Stimulated activated CD4-positive, alpha-beta T cell treated with anti-CD3 and anti-CD28 coated beads, TNF-alpha, amount 100 ng/mL, for 1 hour (primary cell): ENCODE results near the gene EDN1.
"Not testable (repeated sequence)": the region's sequence is repeated elsewhere in the genome, so short reads cannot be mapped to it uniquely, and the experiment has no call there.

ENCODE experiments used
- DNase-seq, 3 donors: peaks; one replicate each; pipeline ENCODE4 v3.0.0-alpha.2; 2020; ENCODE audit warnings: low read depth in 3 of 3, low spot score in 1 of 3

EDN1 gene

DNA sequence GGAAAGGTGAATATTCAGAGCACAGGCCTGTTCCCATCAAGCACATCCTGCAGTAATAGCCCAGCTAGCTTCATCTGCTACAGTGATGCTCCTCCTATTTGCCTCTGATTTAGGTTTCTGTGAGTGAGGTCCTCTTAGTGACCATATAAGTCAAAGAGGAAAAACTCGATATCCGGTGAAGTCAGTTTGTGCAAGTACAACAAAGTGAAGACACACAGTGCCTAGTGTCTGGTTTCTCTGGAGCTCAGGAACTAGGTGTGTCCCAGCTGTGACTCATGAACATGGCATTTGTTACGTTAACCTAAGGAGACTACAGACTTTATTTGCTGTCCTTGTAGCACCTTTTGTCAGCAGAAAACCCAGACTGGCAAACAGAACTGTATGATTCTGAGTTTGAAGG is 33.9 kb downstream of the EDN1 start:
- DNase-seq: no peak

DNA sequence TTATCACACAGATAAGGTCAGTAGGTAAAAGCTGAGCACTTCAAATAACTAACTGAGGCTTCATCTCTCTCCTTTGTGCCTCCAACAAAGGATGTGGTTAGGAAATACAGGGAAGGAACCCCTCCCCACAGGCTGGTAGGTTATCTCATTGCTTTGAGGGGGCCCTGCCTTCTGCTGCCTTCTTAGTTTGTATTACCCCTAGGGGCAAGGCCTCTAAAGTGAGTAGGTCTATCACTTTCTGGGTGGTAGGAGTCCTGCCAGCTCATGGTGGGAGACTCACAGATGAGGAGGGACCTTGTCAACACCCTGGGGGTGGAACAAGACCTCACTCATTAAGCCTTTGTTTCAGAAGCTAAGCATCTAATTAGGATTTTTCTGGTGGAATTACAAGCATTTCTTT is 34.6 kb downstream of the EDN1 start:
- DNase-seq: no peak

DNA sequence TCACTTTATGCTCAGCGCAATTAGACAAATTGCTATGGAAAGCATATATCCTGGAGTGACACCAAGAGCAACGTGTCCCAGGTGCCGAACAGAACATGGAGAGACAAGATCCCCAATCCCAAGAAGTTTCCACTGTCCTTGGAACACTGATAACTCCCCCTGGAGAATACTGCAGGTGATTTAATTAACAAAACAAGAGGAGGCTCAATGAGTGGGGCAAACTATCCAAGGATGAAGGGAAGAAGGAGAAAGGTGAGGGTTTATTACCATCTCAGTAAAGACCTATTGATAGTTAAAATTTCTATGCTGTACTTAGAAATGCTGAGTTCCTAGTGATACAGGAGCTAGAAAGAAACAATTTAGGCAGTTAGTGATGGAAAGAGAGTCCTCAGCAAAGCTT is 35.7 kb downstream of the EDN1 start:
- no peak for DNase-seq

DNA sequence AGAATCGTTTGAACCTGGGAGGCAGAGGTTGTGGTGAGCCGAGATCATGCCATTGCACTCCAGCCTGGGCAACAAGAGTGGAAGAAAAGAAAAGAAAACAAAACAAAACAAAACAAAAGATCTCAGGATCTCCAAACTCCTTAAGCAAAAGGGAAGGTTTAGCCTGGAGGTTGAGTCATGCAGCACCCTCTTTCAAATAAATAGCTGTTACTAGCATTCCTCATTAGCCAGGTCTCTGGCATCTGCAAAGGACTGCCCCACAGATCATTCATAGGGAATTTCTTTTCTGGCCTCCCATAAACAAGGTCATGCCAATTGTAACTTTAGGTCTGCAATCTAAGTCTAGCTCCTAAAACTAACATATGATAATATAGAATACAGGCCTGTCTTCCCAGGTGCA is 37.2 kb downstream of the EDN1 start:
- DNase-seq: no peak

DNA sequence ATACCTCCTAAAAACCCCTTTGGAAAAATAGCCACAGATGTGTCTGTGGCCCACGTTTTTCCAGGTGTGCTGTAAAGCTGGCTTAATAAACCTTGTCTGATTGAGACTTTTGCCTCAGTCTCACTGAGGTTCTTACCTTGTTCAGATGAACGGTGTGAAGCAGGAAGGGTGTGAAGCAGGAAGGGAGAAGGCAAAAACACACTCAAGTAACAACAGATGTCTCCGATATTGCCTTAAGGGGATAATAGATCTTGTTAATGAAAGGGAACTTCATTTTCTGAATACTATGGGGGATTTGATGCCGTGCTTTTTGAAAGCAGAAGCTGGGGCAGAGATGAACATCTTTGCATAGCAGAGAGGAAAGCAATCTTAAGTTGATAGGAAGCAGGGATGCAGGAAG is 37.8 kb downstream of the EDN1 start:
- DNase-seq: no peak

- no peak for DNase-seq
Observed at GRCh38 chr6:12328701-12329100, 38.5 kb downstream of the EDN1 start.

DNA sequence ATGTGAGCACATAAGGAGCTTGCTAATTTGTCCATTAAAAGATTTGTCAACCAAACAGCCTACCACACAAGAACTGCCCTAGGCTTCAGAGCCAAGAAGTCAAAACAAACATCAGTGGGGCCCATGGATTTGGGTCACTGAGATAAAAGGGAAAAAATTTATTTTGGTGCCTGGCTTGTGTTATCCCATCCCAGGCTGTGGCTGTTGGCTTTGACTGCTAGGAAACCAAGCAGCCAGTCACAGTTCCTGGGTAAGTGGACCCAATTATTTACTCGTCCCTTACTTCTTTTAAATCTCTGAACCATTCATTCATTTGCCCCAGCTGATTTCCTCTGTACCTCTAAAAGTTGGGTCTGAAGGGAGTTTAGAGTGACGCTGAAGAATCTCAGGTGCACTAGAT is 41.3 kb downstream of the EDN1 start:
- no peak for DNase-seq

DNA sequence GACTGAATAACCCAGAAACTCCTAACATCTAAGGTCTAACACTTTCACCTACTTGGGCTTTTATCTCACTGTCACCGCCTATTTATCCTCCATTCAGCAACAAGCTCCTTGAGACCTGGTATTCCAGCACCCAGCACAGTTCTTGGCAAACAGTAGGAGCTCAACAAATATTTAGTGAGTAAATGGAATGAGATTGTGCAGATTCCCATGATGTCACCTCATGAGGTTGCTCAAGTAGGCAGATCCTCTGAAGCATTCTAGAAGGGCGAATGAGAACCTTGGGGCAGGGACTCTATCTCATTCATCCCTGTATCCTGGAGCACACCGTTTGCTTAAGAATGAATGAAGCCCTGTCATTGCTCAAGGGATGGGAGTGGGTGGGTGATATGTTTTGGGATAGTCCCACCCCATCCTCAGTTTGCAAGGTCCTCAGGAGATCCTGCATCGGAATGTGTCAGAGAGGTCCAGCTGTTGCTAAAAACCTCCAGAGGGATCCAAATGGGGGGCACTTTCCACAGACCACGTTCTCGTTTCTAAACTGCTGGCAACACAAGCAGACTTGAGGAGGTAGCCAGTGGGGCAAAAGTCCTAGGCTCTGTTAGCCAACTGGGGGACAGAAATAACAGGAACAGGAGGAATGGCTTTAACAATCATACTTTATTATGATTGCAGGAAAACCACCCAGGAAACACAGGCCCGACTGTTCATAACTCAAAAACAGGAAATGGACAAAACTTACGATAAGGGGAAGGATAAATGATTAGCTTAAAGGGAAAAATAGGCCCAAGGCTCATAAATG is 42.0 kb downstream of the EDN1 start:
- no peak for DNase-seq

- DNase-seq: not testable (repeated sequence)
Observed at GRCh38 chr6:12332750-12333079, 42.6 kb downstream of the EDN1 start.

DNA sequence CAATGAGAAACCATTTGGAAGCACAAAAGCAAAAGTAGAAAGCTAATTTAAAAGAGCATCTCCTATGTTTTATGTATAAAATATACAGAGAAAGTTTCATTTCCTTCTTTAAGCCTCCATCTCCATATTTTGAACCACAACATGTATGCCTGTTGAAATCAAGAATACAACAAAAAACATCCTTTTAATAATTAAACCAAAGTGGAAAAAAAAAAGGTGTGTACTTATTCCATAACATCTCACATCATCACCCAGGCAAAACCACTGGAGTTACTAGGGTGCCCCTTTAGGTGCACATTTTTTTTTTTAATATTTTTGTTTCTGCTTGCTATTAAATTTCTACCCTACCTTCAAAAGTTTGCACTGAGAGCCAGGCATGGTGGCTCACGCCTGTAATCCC is 43.0 kb downstream of the EDN1 start:
- no peak for DNase-seq

DNA sequence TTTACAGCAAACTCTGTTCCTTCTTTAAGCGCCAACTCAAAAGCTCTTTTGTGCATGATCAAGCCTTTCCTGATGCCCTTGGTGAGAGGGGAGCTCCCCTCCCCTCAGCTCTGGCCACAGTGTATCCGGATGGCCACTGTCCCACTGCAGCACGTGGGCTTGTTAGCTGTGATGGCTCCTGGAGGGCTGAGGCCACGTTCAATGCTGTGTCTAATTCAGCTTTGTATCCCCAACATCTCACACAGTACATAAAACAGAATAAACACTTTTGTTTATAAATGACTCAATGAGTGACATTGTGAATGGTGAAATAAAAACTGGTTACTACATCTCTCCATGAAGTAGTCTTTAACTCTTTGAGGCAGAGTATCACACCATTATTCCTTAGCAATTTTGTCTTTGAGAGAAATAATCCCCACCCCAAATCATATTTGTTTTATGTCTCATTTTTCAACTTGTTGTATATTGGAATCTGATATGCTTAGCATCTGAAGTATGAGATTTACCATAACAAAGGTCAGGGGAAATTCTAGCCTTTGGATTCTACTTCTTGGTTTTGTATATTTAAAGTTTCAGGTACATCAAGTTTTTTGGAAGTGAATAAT is 44.5 kb downstream of the EDN1 start:
- DNase-seq: no peak

DNA sequence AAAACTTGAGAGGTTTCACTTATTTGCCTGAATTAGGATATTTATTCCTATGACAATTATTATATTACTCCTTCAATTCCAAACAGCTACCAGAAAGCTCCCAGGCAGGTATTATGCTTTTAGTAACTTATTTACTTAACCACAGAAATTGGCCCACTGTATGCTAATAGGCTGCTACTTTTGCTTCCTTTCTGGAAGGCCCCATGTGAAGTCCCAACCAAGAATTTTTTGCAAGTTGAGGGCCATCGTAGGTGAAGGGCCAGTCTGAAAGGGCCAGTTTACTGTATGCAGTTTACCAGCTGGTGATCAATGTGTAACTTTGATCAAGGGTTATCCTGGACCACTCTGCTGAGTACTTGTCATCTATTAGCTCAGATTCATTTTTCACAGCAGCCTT is 45.0 kb downstream of the EDN1 start:
- no peak for DNase-seq

GRCh38 chr6:12335717-12336116 is 45.6 kb downstream of the EDN1 start:
- DNase-seq: no peak

DNA sequence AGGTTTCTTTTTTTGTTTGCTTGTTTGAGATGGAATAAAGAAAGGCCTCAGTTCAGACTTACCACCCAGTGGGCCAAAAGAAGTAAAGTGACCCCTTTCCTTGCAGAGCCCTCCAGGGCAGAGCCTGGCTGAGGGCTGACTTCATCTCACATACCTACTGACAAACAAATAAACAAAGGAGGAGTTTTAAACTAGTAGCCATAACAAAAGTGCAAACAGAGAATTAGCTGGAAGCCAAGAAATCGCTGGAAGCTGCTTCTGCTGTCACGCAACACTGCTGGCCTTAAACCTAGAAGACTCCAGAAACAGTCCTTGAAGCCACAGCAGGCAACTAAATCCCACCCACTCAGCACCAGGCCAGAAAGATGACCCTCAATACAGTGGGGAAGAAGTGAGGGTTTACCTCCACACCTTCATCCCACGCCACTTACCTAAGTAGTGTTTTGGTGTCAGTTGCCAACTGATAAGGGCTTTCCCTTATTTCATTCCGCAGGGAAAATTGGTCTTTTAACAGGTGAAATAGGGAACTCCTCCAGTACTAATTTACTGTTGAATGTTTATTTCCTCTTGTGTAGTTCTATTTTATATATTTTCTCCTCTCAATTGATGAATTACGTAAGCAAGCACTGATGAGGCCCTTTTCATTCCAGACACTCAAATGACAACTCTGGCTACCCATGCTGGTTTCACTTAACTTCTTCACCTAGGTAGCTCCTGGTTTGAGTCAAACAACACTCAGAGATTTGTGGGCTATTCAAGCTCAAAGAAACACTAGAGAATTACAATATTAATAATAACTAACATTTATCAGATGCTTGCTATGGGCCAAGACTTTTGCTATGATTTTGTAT is 46.2 kb downstream of the EDN1 start:
- DNase-seq: no peak

- no peak for DNase-seq
Observed at GRCh38 chr6:12339022-12339421, 48.9 kb downstream of the EDN1 start.

DNA sequence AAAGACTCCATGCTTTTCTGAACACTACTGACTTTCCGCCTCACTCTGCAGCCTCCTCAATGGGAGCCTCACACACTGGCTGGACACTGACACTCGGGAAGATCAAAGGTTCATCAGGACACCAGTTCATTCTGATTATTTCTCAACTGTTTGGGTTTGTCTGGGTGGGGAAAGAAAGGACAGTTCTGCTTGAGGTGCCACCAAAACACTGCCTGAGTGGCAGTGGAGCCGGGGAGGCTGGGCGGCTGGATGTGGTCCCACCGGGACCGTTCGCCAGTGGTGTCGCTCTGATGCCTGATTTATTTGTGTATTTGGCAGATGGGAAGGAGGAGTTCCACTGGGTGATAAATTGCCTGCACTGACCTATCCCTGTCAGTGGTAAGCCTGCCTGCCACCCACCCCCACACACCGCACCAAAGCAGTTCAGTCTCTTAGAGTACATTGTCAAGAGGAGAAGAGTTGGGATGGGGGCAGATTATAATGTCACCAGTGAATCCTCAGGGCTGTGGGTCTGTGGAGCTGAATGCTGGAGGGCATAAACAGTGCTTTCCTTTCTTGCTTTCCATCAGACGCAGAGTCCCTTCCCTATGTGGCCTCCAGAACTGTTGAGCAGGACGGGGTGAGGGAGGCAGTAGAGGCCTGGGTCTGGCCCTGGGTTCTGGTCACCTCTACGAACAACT is 49.8 kb downstream of the EDN1 start:
- DNase-seq: no peak

GRCh38 chr6:12340488-12340818 is 50.3 kb downstream of the EDN1 start:
- no peak for DNase-seq

- DNase-seq: no peak
Observed at GRCh38 chr6:12342664-12343063, 52.5 kb downstream of the EDN1 start.

GRCh38 chr6:12343122-12343439 is 52.9 kb downstream of the EDN1 start:
- DNase-seq: no peak

- DNase-seq: no peak
Observed at GRCh38 chr6:12343440-12344162, 53.4 kb downstream of the EDN1 start.

DNA sequence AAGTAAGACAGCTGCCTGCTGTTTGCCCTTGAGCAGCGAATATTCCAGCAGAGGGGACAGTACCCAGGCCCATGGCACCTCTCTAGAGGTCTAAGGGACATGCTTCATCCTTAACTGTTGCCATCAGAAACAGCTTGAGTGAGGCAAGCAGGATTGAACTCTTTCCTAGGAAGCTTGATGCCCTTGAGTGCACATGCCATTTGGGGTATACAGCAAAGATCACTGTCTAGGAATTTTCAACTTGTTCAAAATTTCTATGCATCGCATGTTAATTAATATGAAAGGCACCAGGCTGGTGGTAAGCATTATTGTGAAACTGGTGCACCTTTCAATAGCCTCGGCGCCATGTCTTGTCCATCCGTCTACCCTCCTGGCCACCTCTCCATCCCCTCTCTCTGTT is 54.1 kb downstream of the EDN1 start:
- no peak for DNase-seq
